Tibial nerve (tissue), 3 donors: ENCODE data around the gene COL19A1.

ENCODE experiments used
- POLR2A ChIP-seq, 2 donors: fragments of 450-650 bp; IDR thresholded peaks; one replicate each; pipeline ENCODE4 v1.6.1; 2017; ENCODE audit warnings: antibody characterized with exemption in 2 of 2, mild to moderate bottlenecking in 2 of 2, moderate library complexity in 2 of 2
- TF ChIP-seq, protein P1 (sequence below), 5 experiments: fragments of 200-600 bp in 3 of 5; fragments of 450-650 bp in 2 of 5; sonication (generic) in 3 of 5; IDR thresholded peaks; one replicate each; pipeline ENCODE4 v1.5.1; 2016 to 2019; ENCODE audit warnings: antibody characterized with exemption in 5 of 5, mild to moderate bottlenecking in 3 of 5, moderate library complexity in 2 of 5

GRCh38 chr6:70252604-70253003 is 386.2 kb downstream of the COL19A1 start:
- TF ChIP-seq, protein P1, sequence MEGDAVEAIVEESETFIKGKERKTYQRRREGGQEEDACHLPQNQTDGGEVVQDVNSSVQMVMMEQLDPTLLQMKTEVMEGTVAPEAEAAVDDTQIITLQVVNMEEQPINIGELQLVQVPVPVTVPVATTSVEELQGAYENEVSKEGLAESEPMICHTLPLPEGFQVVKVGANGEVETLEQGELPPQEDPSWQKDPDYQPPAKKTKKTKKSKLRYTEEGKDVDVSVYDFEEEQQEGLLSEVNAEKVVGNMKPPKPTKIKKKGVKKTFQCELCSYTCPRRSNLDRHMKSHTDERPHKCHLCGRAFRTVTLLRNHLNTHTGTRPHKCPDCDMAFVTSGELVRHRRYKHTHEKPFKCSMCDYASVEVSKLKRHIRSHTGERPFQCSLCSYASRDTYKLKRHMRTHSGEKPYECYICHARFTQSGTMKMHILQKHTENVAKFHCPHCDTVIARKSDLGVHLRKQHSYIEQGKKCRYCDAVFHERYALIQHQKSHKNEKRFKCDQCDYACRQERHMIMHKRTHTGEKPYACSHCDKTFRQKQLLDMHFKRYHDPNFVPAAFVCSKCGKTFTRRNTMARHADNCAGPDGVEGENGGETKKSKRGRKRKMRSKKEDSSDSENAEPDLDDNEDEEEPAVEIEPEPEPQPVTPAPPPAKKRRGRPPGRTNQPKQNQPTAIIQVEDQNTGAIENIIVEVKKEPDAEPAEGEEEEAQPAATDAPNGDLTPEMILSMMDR (IDR thresholded peaks at IDR 0.05), result no peak
- TF ChIP-seq POLR2A (IDR thresholded peaks at IDR 0.05), result no peak
